Measurements from ENCODE around the gene FBXL15. TPM values are rescaled to one million over a fixed set of nuclear protein-coding genes. Genes with fewer than 3 reads are reported as not detected.

FBXL15 gene
- total and polyA plus RNA-seq, 2 experiments from 2014 or later = 18.5 to 36.1 TPM

GRCh38 chr10:102453502-102453901 is 32.9 kb downstream of the FBXL15 start:
- no peaks in the 10 kb centered on the region; the same call in 2 of the 3 replicates for H3K9me3 Mint-ChIP-seq
- TF ChIP-seq STAT1 (IDR thresholded peaks at IDR 0.05; ENCODE audit: unreplicated experiment) (no peak), ETS1 (IDR thresholded peaks at IDR 0.05) (no peak), NANOG (IDR thresholded peaks at IDR 0.05; ENCODE audit: borderline replicate concordance) (no peak), ZNF114 (CRISPR knock-in tag; IDR thresholded peaks at IDR 0.05) (no peak), EZH2phosphoT487 (IDR thresholded peaks at IDR 0.05; ENCODE audit: unreplicated experiment) (no peak), ZNF462 (CRISPR knock-in tag; IDR thresholded peaks at IDR 0.05) (no peak), POLR2AphosphoS5 (IDR thresholded peaks at IDR 0.05; ENCODE audit: low read depth) (no peak), CREB1 (CRISPR knock-in tag; IDR thresholded peaks at IDR 0.05; ENCODE audit: low read depth) (no peak)
- TF ChIP-seq, protein P1, sequence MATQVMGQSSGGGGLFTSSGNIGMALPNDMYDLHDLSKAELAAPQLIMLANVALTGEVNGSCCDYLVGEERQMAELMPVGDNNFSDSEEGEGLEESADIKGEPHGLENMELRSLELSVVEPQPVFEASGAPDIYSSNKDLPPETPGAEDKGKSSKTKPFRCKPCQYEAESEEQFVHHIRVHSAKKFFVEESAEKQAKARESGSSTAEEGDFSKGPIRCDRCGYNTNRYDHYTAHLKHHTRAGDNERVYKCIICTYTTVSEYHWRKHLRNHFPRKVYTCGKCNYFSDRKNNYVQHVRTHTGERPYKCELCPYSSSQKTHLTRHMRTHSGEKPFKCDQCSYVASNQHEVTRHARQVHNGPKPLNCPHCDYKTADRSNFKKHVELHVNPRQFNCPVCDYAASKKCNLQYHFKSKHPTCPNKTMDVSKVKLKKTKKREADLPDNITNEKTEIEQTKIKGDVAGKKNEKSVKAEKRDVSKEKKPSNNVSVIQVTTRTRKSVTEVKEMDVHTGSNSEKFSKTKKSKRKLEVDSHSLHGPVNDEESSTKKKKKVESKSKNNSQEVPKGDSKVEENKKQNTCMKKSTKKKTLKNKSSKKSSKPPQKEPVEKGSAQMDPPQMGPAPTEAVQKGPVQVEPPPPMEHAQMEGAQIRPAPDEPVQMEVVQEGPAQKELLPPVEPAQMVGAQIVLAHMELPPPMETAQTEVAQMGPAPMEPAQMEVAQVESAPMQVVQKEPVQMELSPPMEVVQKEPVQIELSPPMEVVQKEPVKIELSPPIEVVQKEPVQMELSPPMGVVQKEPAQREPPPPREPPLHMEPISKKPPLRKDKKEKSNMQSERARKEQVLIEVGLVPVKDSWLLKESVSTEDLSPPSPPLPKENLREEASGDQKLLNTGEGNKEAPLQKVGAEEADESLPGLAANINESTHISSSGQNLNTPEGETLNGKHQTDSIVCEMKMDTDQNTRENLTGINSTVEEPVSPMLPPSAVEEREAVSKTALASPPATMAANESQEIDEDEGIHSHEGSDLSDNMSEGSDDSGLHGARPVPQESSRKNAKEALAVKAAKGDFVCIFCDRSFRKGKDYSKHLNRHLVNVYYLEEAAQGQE (IDR thresholded peaks at IDR 0.05; ENCODE audit: unreplicated experiment) = no peak
- H3K4me1 Mint-ChIP-seq = peaks cover 55% of the 10 kb centered on the region
- Histone ChIP-seq H3K9me2 (ENCODE audit: insufficient read depth) (no peaks in the 10 kb centered on the region), H4K20me1 (replicated peaks; ENCODE audit: insufficient read depth) (peaks cover 11% of the 10 kb centered on the region), H3K79me2 (replicated peaks; ENCODE audit: insufficient read depth) (peaks cover 33% of the 10 kb centered on the region), H2AFZ (no peak overlapping the region), H3K27me3 (ENCODE audit: insufficient read depth) (no peaks in the 10 kb centered on the region), H3K27ac (ENCODE audit: low read depth) (peak overlapping the region; percentile 86), H3K4me1 (ENCODE audit: insufficient read depth) (peaks cover 49% of the 10 kb centered on the region), H3K4me2 (peak overlapping the region; percentile 68), H3K4me3 (no peak overlapping the region), H3K36me3 (ENCODE audit: insufficient read depth) (peaks cover 12% of the 10 kb centered on the region), H3F3A (replicated peaks; ENCODE audit: low read depth) (peaks cover 42% of the 10 kb centered on the region)
- peaks cover 38% of the 10 kb centered on the region for H3K36me3 Mint-ChIP-seq (ENCODE audit: low read depth)
- DNase-seq (ENCODE audit: low spot score) (no peak), ATAC-seq (no peak)
- peaks cover 27% of the 10 kb centered on the region for H3K27me3 Mint-ChIP-seq (ENCODE audit: insufficient read depth, low read depth, poor library complexity)
- H3K4me3 Mint-ChIP-seq = peak overlapping the region; percentile 24; the same call in 1 of the 3 replicates
- H3K27ac Mint-ChIP-seq = peak overlapping the region; percentile 56; the same call in 1 of the 2 replicates
